ENCODE measurements around the gene ATXN7L1.

ATXN7L1 gene

GRCh38 chr7:105862276-105862675 is 14.1 kb downstream of the ATXN7L1 start:
- no peak for TF ChIP-seq EZH2phosphoT487 (IDR thresholded peaks at IDR 0.05; ENCODE audit: low read length)
- no peak for DNase-seq
- Histone ChIP-seq H3K4me2 (ENCODE audit: low read depth, low read length) (no peak overlapping the region), H3K36me3 (replicated peaks; ENCODE audit: insufficient read depth, low read length) (no peaks in the 10 kb centered on the region), H4K20me1 (ENCODE audit: insufficient read depth, low read length) (no peaks in the 10 kb centered on the region), H3K9me3 (replicated peaks; ENCODE audit: insufficient read depth, low read length) (no peaks in the 10 kb centered on the region), H2AFZ (ENCODE audit: low read length) (no peak overlapping the region), H3K9ac (ENCODE audit: low read length) (no peak overlapping the region), H3F3A (ENCODE audit: insufficient read depth, low read length) (no peaks in the 10 kb centered on the region), H3K4me1 (ENCODE audit: low read length) (no peaks in the 10 kb centered on the region), H3K4me3 (ENCODE audit: low read length) (no peak overlapping the region), H3K27ac (ENCODE audit: low read length) (no peak overlapping the region), H3K79me2 (ENCODE audit: low read length) (no peaks in the 10 kb centered on the region), H3K27me3 (replicated peaks; ENCODE audit: insufficient read depth, low read length) (no peaks in the 10 kb centered on the region), H3K9me2 (replicated peaks; ENCODE audit: insufficient read depth, low read length) (no peaks in the 10 kb centered on the region)

DNA sequence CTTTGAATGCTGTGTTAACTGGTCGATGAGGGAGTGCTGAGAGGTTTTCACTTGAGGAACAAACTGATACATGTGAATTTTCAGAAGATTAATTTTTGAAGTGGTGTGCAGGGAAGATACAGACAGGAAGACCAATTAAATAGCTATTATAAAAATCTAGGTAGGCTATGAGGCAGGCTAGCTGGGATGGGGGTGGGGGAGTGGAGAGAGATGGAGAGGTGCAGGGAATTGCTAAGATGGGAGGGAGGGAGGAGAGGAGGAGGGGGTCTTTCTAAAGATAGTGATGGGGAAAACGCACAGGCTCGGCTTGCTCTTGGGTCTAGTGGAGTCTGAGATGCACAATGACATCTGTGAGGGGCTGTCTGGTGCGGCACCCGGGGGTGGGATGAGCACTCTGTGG is 15.2 kb downstream of the ATXN7L1 start:
- H3K36me3 ChIP-seq (replicated peaks; ENCODE audit: insufficient read depth, low read length): no peaks in the 10 kb centered on the region
- H3K9ac ChIP-seq (ENCODE audit: low read length): no peak overlapping the region
- H3K4me2 ChIP-seq (ENCODE audit: low read depth, low read length): no peak overlapping the region
- H3K4me3 ChIP-seq (ENCODE audit: low read length): no peak overlapping the region
- H3K9me3 ChIP-seq (replicated peaks; ENCODE audit: insufficient read depth, low read length): no peaks in the 10 kb centered on the region
- no peaks in the 10 kb centered on the region for H3K79me2 ChIP-seq (ENCODE audit: low read length)
- H3K4me1 ChIP-seq (ENCODE audit: low read length): no peaks in the 10 kb centered on the region
- H3F3A ChIP-seq (ENCODE audit: insufficient read depth, low read length): no peaks in the 10 kb centered on the region
- no peaks in the 10 kb centered on the region for H3K9me2 ChIP-seq (replicated peaks; ENCODE audit: insufficient read depth, low read length)
- no peak overlapping the region for H3K27ac ChIP-seq (ENCODE audit: low read length)
- TF ChIP-seq EZH2phosphoT487 (IDR thresholded peaks at IDR 0.05; ENCODE audit: low read length) (no peak), EZH2 (optimal IDR thresholded peaks at IDR 0.05; ENCODE audit: low read depth, low read length) (no peak)
- TF ChIP-seq, protein P1, sequence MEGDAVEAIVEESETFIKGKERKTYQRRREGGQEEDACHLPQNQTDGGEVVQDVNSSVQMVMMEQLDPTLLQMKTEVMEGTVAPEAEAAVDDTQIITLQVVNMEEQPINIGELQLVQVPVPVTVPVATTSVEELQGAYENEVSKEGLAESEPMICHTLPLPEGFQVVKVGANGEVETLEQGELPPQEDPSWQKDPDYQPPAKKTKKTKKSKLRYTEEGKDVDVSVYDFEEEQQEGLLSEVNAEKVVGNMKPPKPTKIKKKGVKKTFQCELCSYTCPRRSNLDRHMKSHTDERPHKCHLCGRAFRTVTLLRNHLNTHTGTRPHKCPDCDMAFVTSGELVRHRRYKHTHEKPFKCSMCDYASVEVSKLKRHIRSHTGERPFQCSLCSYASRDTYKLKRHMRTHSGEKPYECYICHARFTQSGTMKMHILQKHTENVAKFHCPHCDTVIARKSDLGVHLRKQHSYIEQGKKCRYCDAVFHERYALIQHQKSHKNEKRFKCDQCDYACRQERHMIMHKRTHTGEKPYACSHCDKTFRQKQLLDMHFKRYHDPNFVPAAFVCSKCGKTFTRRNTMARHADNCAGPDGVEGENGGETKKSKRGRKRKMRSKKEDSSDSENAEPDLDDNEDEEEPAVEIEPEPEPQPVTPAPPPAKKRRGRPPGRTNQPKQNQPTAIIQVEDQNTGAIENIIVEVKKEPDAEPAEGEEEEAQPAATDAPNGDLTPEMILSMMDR (IDR thresholded peaks at IDR 0.05; ENCODE audit: low read length): no peak
- no peaks in the 10 kb centered on the region for H4K20me1 ChIP-seq (ENCODE audit: insufficient read depth, low read length)
- no peak for DNase-seq
- H3K27me3 ChIP-seq (replicated peaks; ENCODE audit: insufficient read depth, low read length): no peaks in the 10 kb centered on the region
- no peak overlapping the region for H2AFZ ChIP-seq (ENCODE audit: low read length)

DNA sequence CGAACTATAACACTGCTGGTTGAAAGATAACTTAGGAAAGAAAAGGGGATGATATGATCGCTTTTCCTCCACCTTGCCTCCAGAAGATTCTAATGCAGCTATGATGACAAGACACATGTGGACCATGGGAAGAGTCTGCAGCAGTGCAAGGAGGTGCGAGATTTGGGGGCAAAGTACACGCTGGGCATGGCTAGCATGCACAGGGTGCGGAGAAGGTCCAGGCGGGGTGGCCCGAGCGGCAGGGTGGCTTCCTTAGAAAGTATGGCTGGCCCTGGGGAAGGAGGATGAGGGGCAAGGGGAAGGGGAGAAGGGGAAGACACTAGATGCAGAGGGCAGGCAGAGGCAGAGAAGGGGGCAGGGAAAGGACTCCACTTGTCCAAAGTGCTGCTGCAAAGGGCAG is 15.6 kb downstream of the ATXN7L1 start:
- Histone ChIP-seq H3K9ac (ENCODE audit: low read length) (no peak overlapping the region), H3K9me2 (replicated peaks; ENCODE audit: insufficient read depth, low read length) (no peaks in the 10 kb centered on the region), H3K4me2 (ENCODE audit: low read depth, low read length) (no peak overlapping the region), H3K4me1 (ENCODE audit: low read length) (no peaks in the 10 kb centered on the region), H3F3A (ENCODE audit: insufficient read depth, low read length) (no peaks in the 10 kb centered on the region), H3K79me2 (ENCODE audit: low read length) (no peaks in the 10 kb centered on the region), H2AFZ (ENCODE audit: low read length) (no peak overlapping the region), H3K36me3 (replicated peaks; ENCODE audit: insufficient read depth, low read length) (no peaks in the 10 kb centered on the region), H3K9me3 (replicated peaks; ENCODE audit: insufficient read depth, low read length) (no peaks in the 10 kb centered on the region), H4K20me1 (ENCODE audit: insufficient read depth, low read length) (no peaks in the 10 kb centered on the region), H3K4me3 (ENCODE audit: low read length) (no peak overlapping the region), H3K27ac (ENCODE audit: low read length) (no peak overlapping the region), H3K27me3 (replicated peaks; ENCODE audit: insufficient read depth, low read length) (no peaks in the 10 kb centered on the region)
- TF ChIP-seq, protein P1 (IDR thresholded peaks at IDR 0.05; ENCODE audit: low read length): no peak
- no peak for TF ChIP-seq EZH2phosphoT487 (IDR thresholded peaks at IDR 0.05; ENCODE audit: low read length)
- TF ChIP-seq EZH2 (optimal IDR thresholded peaks at IDR 0.05; ENCODE audit: low read depth, low read length): no peak
- DNase-seq: no peak

- Histone ChIP-seq H3K9me3 (replicated peaks; ENCODE audit: insufficient read depth, low read length) (no peaks in the 10 kb centered on the region), H3K27ac (ENCODE audit: low read length) (no peak overlapping the region), H3K9me2 (replicated peaks; ENCODE audit: insufficient read depth, low read length) (no peaks in the 10 kb centered on the region), H3K4me3 (ENCODE audit: low read length) (no peak overlapping the region), H3K4me2 (ENCODE audit: low read depth, low read length) (no peak overlapping the region), H3K79me2 (ENCODE audit: low read length) (no peaks in the 10 kb centered on the region), H3K27me3 (replicated peaks; ENCODE audit: insufficient read depth, low read length) (no peaks in the 10 kb centered on the region), H3K9ac (ENCODE audit: low read length) (no peak overlapping the region), H3K36me3 (replicated peaks; ENCODE audit: insufficient read depth, low read length) (no peaks in the 10 kb centered on the region), H4K20me1 (ENCODE audit: insufficient read depth, low read length) (no peaks in the 10 kb centered on the region), H3K4me1 (ENCODE audit: low read length) (no peaks in the 10 kb centered on the region), H3F3A (ENCODE audit: insufficient read depth, low read length) (no peaks in the 10 kb centered on the region), H2AFZ (ENCODE audit: low read length) (no peak overlapping the region)
- no peak for DNase-seq
- TF ChIP-seq EZH2phosphoT487 (IDR thresholded peaks at IDR 0.05; ENCODE audit: low read length) (no peak), EZH2 (optimal IDR thresholded peaks at IDR 0.05; ENCODE audit: low read depth, low read length) (no peak)
- TF ChIP-seq, protein P1 (IDR thresholded peaks at IDR 0.05; ENCODE audit: low read length): no peak
Measured at GRCh38 chr7:105857009-105857952, 19.1 kb downstream of the ATXN7L1 start.

All from MM.1S (cell line).